Mammary epithelial cell (primary cell): ENCODE measurements around the gene FGD5.

Experiments used
- CTCF ChIP-seq, 2 donors: IDR thresholded peaks in 1 of 2; conservative IDR thresholded peaks in 1 of 2; 2 replicates each; pipeline ENCODE4 v1.5.1; 2011 to 2012; ENCODE audit warnings: inconsistent platforms in 2 of 2, low read length in 2 of 2, mild to moderate bottlenecking in 2 of 2, control low read depth in 1 of 2, low read depth in 1 of 2; ENCODE audit not compliant: insufficient read depth in 1 of 2; ENCODE audit errors: extremely low read depth in 1 of 2
- EZH2 ChIP-seq: IDR thresholded peaks from 2 replicates; pipeline ENCODE4 v1.6.1; 2012; ENCODE audit warnings: low read length, inconsistent platforms, borderline replicate concordance

DNA sequence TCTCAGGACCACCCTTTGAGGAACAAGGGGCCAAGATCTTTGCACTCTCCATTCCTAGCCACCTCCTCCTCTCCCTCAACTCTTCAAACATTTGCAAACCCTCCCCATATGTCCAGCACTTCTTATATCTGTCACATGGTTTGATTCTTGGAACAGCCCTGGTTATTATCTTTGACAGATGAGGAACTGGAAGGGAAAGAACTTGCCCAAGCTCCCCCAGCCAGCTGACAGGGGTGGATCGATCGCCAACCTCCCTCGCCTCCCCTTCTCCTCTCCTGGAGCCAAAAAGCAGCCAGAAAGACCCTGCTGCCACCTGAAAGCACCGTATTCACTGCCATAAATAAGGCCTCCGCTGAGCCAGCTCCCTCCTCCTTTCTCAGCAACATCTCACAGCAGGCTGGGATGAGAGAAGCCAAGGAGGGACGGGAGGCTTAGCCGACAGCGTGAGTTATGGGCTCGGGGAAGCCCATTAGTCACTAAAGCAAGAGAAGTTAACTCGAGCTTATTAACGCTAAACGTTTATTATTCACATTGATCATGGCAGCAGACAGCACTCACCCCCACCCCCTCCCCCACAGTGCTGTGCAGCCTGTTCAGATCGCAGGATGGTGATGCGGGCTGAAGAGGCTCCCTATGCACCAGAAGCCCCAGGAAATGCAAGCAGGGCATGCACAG is 22.2 kb upstream of the FGD5 start:
- no peak for TF ChIP-seq CTCF (conservative IDR thresholded peaks at IDR 0.05 in 1 of 2, IDR thresholded peaks at IDR 0.05 in 1 of 2; ENCODE audit: extremely low read depth in 1 of 2, insufficient read depth in 1 of 2, low read depth in 1 of 2, low read length in 2 of 2)
- TF ChIP-seq EZH2 = no peak
